CD14-positive monocyte (primary cell): ENCODE data around the gene UQCRC2. TPM values are rescaled to one million over a fixed set of nuclear protein-coding genes. Genes with fewer than 3 reads are reported as not detected.

Source experiments
- DNase-seq, 3 donors: peaks; one replicate each; pipeline ENCODE4 v3.0.0-alpha.2; 2011 to 2022
- H2AFZ ChIP-seq: 2 replicates; pipeline ENCODE4 v1.6.0; 2012; ENCODE audit warnings: mild to moderate bottlenecking, low read depth, low read length, inconsistent platforms; ENCODE audit not compliant: insufficient read depth, poor library complexity, severe bottlenecking
- H3K27ac ChIP-seq, 2 donors: 1 replicate in 1 of 2; 2 replicates in 1 of 2; pipeline ENCODE4 v1.5.1; 2012 to 2013; ENCODE audit warnings: low read length in 2 of 2, control low read depth in 1 of 2, inconsistent platforms in 1 of 2, low read depth in 1 of 2, mild to moderate bottlenecking in 1 of 2
- H3K27me3 ChIP-seq, 2 donors: one replicate each; pipeline versions ENCODE4 v1.6.0 to v1.6.1; 2011 to 2013; ENCODE audit warnings: low read length in 2 of 2; ENCODE audit not compliant: control insufficient read depth in 2 of 2, insufficient read depth in 2 of 2
- H3K36me3 ChIP-seq, 2 donors: replicated peaks in 1 of 2; 1 replicate in 1 of 2; 2 replicates in 1 of 2; pipeline versions ENCODE4 v1.5.1 to v1.6.1; 2012 to 2013; ENCODE audit warnings: low read length in 2 of 2, control low read depth in 1 of 2, inconsistent platforms in 1 of 2, mild to moderate bottlenecking in 1 of 2; ENCODE audit not compliant: insufficient read depth in 2 of 2, control insufficient read depth in 1 of 2
- H3K4me1 ChIP-seq, 2 donors: 1 replicate in 1 of 2; 2 replicates in 1 of 2; pipeline versions ENCODE4 v1.5.1 to v1.6.1; 2012 to 2013; ENCODE audit warnings: low read length in 2 of 2, control low read depth in 1 of 2, inconsistent platforms in 1 of 2, mild to moderate bottlenecking in 1 of 2, moderate library complexity in 1 of 2; ENCODE audit not compliant: insufficient read depth in 2 of 2, control insufficient read depth in 1 of 2
- H3K4me2 ChIP-seq: replicated peaks from 2 replicates; pipeline ENCODE3; 2012; ENCODE audit warnings: low read length, moderate library complexity, mild to moderate bottlenecking; ENCODE audit not compliant: poor library complexity, severe bottlenecking; ENCODE audit errors: extremely low read depth
- H3K4me3 ChIP-seq, 3 experiments: fragments of 200-600 bp in 1 of 3; sonication (generic) in 1 of 3; replicated peaks in 1 of 3; 1 replicate in 2 of 3; 2 replicates in 1 of 3; pipeline ENCODE4 v1.5.1; 2011 to 2013; ENCODE audit warnings: low read length in 3 of 3, mild to moderate bottlenecking in 3 of 3, control low read depth in 2 of 3, low read depth in 2 of 3, inconsistent platforms in 1 of 3, moderate library complexity in 1 of 3
- H3K79me2 ChIP-seq: 2 replicates; pipeline ENCODE4 v1.6.0; 2012; ENCODE audit warnings: mild to moderate bottlenecking, control low read depth, inconsistent platforms, low read length, moderate library complexity; ENCODE audit not compliant: insufficient read depth
- H3K9ac ChIP-seq: 2 replicates; pipeline ENCODE4 v1.6.0; 2017; ENCODE audit warnings: low read length, mild to moderate bottlenecking; ENCODE audit not compliant: insufficient read depth, poor library complexity, severe bottlenecking
- H3K9me3 ChIP-seq, 2 donors: replicated peaks in 1 of 2; 1 replicate in 1 of 2; 2 replicates in 1 of 2; pipeline versions ENCODE4 v1.5.1 to v1.6.1; 2012 to 2013; ENCODE audit warnings: low read length in 2 of 2, control low read depth in 1 of 2; ENCODE audit not compliant: control insufficient read depth in 1 of 2, insufficient read depth in 1 of 2
- H4K20me1 ChIP-seq: 2 replicates; pipeline ENCODE4 v1.6.0; 2012; ENCODE audit warnings: mild to moderate bottlenecking, low read length, control low read depth, moderate library complexity; ENCODE audit not compliant: insufficient read depth
- H3K27ac Mint-ChIP-seq, 7 donors: one replicate each; pipeline ENCODE4 v1.8.0; 2020; ENCODE audit warnings: mild to moderate bottlenecking in 7 of 7, mixed read lengths in 7 of 7, moderate library complexity in 6 of 7, inconsistent platforms in 2 of 7
- H3K27me3 Mint-ChIP-seq, 3 donors: one replicate each; pipeline ENCODE4 v1.8.0; 2021 to 2022; ENCODE audit warnings: low read depth in 3 of 3, mild to moderate bottlenecking in 3 of 3, mixed read lengths in 3 of 3, moderate library complexity in 3 of 3, inconsistent platforms in 1 of 3
- H3K36me3 Mint-ChIP-seq, 2 donors: one replicate each; pipeline ENCODE4 v1.8.0; 2020; ENCODE audit warnings: mixed read lengths in 2 of 2, inconsistent platforms in 1 of 2, mild to moderate bottlenecking in 1 of 2
- H3K4me1 Mint-ChIP-seq: one replicate; pipeline ENCODE4 v1.8.0; 2020; ENCODE audit warnings: mild to moderate bottlenecking, mixed read lengths
- H3K4me3 Mint-ChIP-seq, 2 donors: one replicate each; pipeline ENCODE4 v1.8.0; 2020; ENCODE audit warnings: mild to moderate bottlenecking in 2 of 2, mixed read lengths in 2 of 2, moderate library complexity in 1 of 2
- H3K9me3 Mint-ChIP-seq, 7 donors: one replicate each; pipeline ENCODE4 v1.8.0; 2020 to 2022; ENCODE audit warnings: mixed read lengths in 7 of 7, mild to moderate bottlenecking in 6 of 7, moderate library complexity in 6 of 7, inconsistent platforms in 2 of 7
- CTCF ChIP-seq: fragments of 200-600 bp; IDR thresholded peaks from one replicate; pipeline ENCODE4 v1.8.0; 2022; ENCODE audit warnings: antibody characterized with exemption, mild to moderate bottlenecking
- WGBS: methylation state at CpG from one replicate; pipeline ENCODE4 v1.1.5; 2013; ENCODE audit warnings: missing lambda C conversion rate; ENCODE audit not compliant: insufficient coverage; 5-methylcytosine and 5-hydroxymethylcytosine counted together
- intact Hi-C, 2 donors: fragments of 100-400 bp; cut with micrococcal nuclease; formaldehyde crosslinking; loops; one replicate each; pipeline versions ENCODE4 v1.15.0 to v1.15.1; 2023
- polyA plus RNA-seq, 3 donors: library from polyadenylated mRNA; depleted of rRNA in 1 of 3; unstranded in 2 of 3; stranded (reverse) in 1 of 3; fragments of 300-500 nt in 2 of 3; fragments of >200 nt in 1 of 3; fragmentation: Illumina TruSeq in 2 of 3; gene quantifications; 1 replicate in 2 of 3; 2 replicates in 1 of 3; pipeline ENCODE4 v1.2.3, GENCODE V29; 2012 to 2021

The UQCRC2 gene
- polyA plus RNA-seq, 3 donors: 101 to 195 (median 189) TPM

- H3K27me3 Mint-ChIP-seq: no peaks in the 10 kb centered on the region
- Histone ChIP-seq H3K4me2 (no peak overlapping the region), H3K4me1 (no peaks in the 10 kb centered on the region), H2AFZ (no peak overlapping the region), H3K4me3 (no peak overlapping the region), H4K20me1 (peaks cover 5% of the 10 kb centered on the region), H3K27me3 (no peaks in the 10 kb centered on the region), H3K9ac (no peak overlapping the region), H3K36me3 (peaks cover 99 to 100% of the 10 kb centered on the region in 2 donors), H3K79me2 (no peaks in the 10 kb centered on the region), H3K9me3 (no peaks in the 10 kb centered on the region), H3K27ac (no peak overlapping the region)
- H3K4me1 Mint-ChIP-seq: no peaks in the 10 kb centered on the region
- H3K36me3 Mint-ChIP-seq: peaks cover 76 to 82% of the 10 kb centered on the region in 2 donors
- H3K4me3 Mint-ChIP-seq: no peak overlapping the region
- no peak overlapping the region for H3K27ac Mint-ChIP-seq
- H3K9me3 Mint-ChIP-seq: no peaks in the 10 kb centered on the region
- intact Hi-C loops: no loop called here
- 93% methylated on average over 2 of the region's 4 CpGs for WGBS
- no peak for TF ChIP-seq CTCF
- no peak for DNase-seq
These were observed 26.9 kb downstream of the UQCRC2 start for GRCh38 chr16:21980032-21980431.

GRCh38 chr16:21982108-21982507 is 28.9 kb downstream of the UQCRC2 start:
- Histone ChIP-seq H2AFZ (no peak overlapping the region), H3K4me3 (no peak overlapping the region), H3K36me3 (peaks cover 94 to 96% of the 10 kb centered on the region in 2 donors), H3K79me2 (no peaks in the 10 kb centered on the region), H3K27me3 (no peaks in the 10 kb centered on the region), H4K20me1 (no peaks in the 10 kb centered on the region), H3K27ac (no peak overlapping the region), H3K4me1 (no peaks in the 10 kb centered on the region), H3K9ac (no peak overlapping the region), H3K9me3 (no peaks in the 10 kb centered on the region), H3K4me2 (no peak overlapping the region)
- peak overlapping the region in 1 of 7 donors; percentile 3 for H3K27ac Mint-ChIP-seq
- TF ChIP-seq CTCF: no peak
- H3K4me3 Mint-ChIP-seq: no peak overlapping the region
- intact Hi-C loops: no loop called here
- no CpG with 5 or more reads among the region's 5 CpGs for WGBS
- no peaks in the 10 kb centered on the region for H3K9me3 Mint-ChIP-seq
- peaks cover 88 to 92% of the 10 kb centered on the region in 2 donors for H3K36me3 Mint-ChIP-seq
- H3K4me1 Mint-ChIP-seq: no peaks in the 10 kb centered on the region
- no peak for DNase-seq
- H3K27me3 Mint-ChIP-seq: no peaks in the 10 kb centered on the region
